COR-L47 (cell line): ENCODE measurements around the gene CCDC40.
A peak's percentile ranks its signal among the peaks of the same experiment; 100 is the strongest.
"Not testable (repeated sequence)": the region's sequence is repeated elsewhere in the genome, so short reads cannot be mapped to it uniquely, and the experiment has no call there.

Experiments used
- DNase-seq: peaks from one replicate; lab custom pipeline; 2025; lab: John Stamatoyannopoulos, UW

CCDC40 gene

DNA sequence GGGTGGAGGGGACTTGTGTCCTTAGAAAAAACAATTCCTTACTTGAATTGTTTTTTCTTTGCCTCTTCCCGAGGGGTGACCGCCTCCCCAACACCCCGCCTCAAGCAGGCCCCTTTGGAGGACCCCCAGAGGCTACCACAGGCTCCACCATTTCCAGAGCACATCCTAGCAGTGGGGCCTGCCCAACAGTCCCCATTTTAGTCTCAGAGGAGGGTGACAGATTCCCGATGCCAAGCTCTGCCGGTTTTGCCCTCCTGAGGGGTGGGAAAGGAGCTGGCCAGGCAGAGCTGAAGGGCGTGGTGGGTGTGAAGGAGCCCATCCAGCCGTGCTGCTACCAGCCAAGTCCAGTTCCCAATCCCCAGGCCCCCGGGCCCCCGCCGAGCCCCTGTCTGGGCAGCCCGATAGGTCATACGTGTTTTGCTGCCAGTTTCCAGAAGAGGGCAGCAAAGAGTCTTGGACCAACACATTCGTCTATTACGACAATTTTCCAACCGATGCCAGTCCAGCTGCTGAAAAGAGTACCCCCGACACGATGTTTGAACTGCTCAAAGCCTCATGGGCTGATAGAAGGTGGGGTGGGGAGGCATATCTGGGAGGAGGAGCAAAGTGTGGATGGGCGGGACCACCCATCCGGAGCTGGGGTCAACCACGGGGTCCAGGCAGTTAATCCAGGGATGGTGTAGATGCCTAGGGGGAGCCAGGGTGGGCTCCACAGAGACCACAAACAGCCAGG is 46.1 kb downstream of the CCDC40 start:
- peak; percentile 83 for DNase-seq

GRCh38 chr17:80083136-80083661 is 46.8 kb downstream of the CCDC40 start:
- DNase-seq = no peak

DNA sequence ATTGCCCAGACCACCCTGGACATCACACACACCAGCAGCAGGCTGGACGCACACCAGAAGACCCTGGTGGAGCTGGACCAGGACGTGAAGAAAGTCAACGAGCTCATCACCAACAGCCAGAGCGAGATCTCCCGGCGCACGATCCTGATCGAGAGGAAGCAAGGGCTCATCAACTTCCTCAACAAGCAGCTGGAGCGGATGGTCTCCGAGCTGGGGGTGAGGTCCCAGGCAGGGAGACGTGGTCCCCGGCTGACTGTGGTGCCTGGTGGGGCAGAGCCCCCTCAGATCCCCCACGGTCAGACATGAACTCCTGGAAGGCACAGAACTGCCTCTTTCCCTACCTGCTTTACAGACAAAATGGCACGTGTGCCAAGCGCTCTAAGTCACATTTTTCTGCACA is 48.3 kb downstream of the CCDC40 start:
- no peak for DNase-seq

DNA sequence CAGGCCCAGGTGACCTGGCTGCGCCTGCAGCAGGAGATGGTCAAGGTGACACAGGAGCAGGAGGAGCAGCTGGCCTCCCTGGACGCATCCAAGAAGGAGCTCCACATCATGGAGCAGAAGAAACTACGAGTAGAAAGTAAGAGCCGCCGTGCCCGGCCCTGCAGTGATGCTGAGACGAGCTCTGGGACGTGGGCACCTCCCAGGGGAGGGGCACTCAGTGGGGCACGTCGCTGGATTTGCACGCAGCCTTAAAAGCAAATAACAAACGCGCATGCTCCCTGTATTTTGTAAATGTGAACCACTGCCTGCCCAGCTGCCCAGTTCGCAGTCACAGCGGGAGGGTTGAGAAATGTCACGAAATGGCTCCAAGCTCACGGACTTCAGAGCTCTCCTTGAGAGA is 49.6 kb downstream of the CCDC40 start:
- DNase-seq = no peak

DNA sequence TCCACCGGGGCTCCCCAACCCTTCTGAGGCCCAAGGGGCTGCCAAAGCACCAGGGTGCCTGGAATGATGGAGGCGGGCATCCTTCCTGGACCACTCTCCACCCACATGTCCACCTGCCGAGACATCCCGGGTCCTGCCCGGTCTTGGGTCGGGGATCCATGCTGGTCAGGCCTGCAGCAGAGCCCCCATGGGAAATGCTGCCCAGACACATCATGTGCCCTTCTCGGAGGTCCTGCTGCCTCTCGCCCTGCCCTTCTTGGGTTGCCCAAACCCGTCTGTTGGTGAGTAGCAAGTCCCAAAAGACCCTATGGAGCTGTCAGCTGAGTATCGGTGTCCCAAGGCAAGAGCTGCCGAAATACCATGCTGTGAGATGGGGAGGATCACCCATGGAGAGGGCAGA is 50.2 kb downstream of the CCDC40 start:
- no peak for DNase-seq

DNA sequence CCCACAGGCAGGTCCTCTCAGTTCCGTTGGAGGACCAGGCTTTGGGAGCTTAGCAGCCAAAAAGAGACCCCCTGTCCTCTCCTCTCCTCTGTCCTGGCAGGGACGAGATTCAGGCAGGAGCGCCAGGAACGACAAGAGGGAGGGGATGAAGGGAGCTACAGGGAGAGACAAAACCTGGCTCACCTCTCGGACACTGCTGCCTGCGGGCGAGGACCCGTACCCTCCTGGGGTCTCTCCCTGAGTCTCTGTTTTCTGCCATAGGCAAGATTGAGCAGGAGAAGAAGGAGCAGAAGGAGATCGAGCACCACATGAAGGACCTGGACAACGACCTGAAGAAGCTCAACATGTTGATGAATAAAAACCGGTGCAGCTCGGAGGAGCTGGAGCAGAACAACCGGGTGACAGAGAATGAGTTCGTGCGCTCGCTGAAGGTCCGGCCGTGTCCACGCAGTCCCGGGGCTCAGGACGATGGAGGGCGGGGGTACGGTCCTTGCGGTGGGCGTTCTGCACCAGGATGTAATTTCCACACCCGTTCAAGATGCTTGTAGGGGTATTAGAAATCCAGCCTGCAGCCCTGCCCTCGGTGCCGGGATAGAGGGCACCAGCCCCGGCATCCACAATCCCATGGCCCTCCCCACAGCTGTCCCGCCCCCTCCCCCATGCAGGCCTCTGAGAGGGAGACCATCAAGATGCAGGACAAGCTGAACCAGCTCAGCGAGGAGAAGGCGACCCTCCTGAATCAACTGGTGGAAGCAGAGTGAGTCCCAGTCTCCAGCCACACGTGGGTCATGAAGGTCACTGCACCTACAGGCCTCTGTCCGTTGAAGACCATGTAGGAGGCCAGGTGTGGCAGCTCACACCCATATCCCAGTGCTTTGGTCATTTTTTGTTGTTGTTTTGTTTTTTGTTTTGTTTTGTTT is 51.2 kb downstream of the CCDC40 start:
- no peak for DNase-seq

- DNase-seq = no peak
These were observed 53.3 kb downstream of the CCDC40 start for GRCh38 chr17:80089762-80090161.

DNA sequence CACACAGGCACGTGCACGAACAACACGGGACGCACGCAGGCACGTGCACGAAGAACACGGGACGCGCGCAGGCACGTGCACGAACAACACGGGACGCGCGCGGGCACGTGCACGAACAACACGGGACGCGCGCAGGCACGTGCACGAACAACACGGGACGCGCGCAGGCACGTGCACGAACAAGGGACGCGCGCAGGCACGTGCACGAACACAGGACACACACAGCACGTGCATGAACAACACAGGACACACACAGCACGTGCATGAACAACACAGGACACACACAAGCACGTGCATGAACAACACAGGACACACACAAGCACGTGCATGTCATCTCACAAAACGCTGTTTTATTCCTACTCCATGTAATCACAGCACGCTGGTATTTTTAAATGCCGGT is 53.7 kb downstream of the CCDC40 start:
- DNase-seq = not testable (repeated sequence)

- no peak for DNase-seq
These were observed 54.9 kb downstream of the CCDC40 start for GRCh38 chr17:80091376-80091775.

DNA sequence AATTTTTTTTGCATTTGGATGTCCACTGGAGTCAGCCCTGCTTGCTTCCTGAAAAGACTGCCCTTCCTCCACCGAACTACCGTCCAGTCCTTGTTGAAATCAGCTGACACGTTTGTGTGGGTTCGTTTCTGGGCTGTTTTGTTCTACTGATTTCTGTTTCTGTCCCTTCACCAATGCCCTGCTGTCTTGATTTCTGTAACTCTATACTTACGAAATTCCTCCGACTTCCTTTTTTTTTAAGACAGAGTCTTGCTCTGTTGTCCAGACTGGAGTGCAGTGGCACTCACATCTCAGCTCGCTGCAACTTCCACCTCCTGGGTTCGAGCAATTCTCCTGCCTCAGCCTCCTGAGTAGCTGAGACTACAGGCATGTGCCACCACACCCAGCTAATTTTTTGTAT is 56.5 kb downstream of the CCDC40 start:
- DNase-seq = no peak

GRCh38 chr17:80095038-80095843 is 58.8 kb downstream of the CCDC40 start:
- no peak for DNase-seq

DNA sequence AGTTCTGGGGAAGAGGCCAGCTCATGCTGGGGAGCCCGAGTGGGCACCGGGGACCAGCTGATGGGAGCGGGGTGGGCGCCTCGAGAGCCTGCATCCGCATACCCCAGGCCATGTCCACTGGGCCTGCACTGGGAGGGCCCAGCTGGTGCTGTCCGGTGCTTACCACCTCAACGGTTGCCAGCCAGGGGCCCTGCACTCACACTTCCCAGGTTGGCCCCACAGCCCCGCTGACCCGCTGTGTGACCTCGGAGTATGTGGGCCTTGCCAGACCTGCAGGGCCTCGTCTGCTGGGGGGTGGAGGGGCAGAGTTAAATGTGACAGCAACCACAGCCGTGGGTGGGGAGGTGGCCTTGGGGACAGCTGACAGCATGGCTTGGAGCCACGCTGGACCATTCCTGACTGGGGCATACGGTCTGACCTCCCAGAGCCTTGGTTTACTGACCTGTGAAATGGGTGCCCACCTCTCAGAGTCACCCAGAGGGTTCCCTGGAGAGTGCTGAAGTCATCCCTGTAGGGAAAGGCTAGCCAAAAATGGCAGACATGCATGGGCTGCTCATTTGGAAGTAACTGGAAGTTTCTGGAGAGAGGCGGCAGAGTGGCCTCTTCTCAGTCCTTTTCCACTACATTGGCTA is 59.5 kb downstream of the CCDC40 start:
- no peak for DNase-seq

GRCh38 chr17:80096561-80097021 is 60.1 kb downstream of the CCDC40 start:
- DNase-seq = no peak

- DNase-seq = no peak
These were observed 60.7 kb downstream of the CCDC40 start for GRCh38 chr17:80097127-80097621.

DNA sequence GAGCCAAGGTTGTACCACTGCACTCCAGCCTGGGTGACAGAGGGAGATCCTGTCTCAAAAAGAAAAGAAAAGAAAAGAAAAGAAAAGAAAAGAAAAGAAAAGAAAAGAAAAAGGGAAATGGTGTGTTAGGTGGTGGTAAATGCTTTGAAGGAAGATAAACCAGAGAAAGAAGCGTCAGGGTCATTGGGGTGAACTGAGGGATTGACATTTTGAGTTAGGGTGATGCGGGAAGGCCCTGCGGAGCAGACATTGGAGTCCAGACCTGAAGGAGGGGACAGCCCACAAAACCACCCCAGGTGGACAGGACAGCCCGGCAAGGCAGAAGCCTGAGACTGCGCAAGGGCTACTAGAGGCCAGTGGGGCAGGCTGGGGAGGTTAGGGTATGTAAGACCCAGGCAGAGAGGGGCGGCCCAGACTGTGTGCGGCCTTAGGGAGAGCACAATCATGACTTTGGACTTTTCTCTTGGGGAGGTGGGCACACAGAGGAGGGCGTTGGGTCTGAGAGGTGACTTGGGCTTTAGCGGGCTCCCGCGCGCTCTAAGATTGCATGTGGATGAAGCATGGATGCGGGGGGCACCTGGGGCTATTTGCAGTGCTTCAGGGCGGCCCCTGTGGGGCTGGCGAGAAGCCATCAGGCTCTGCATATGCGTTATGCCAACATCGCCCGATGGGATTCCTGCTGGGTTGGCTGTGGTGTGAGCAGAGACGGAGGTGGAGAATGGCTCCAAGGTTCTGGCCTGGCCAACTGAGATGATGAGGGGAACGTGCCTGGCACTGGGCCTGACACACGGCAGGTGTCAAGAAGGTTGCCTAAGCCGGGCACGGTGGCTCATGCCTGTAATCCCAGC is 61.6 kb downstream of the CCDC40 start:
- DNase-seq = no peak

DNA sequence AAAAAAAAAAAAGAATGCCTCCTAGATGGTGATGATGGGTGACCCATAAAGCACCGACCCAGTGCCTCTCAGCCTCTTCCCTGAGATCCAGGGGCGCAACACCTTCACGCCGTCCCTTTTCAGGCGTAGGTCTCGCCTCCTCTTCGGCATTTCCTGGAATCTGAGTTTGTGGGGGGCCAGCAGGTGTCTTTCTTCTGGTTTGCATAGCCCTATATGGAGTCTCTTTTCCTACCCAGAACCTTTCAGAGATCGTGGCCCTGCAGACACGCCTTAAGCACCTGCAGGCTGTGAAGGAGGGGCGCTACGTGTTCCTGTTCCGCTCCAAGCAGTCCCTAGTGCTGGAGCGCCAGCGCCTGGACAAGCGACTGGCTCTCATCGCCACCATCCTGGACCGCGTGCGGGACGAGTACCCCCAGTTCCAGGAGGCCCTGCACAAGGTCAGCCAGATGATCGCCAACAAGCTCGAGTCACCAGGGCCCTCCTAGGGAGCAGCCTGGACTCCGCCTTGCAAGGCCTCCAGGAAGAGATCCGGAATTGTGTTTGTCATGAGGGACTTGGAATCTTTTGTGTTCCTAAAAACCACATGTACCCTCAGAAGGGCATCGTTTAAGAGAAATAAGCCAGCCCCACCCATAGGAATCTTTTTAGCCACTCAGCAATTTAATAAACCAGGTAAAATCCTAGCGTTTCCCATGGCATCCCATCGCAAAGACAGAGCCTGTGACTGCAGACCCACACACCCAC is 63.0 kb downstream of the CCDC40 start:
- DNase-seq = no peak

DNA sequence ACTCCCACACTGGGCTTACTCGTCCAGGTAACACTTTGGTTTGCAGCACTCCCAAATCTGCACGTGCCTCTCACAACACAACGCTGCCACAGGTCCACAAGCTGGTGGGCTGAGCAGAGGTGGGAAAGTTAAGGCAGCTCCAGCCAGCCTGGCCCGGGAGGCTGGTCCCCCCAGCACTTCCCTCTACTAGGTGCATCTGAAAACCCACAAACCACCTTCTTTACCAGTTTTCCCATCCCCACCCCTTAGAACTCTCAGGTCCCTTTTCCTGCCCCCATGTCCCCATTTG is 63.5 kb downstream of the CCDC40 start:
- no peak for DNase-seq

DNA sequence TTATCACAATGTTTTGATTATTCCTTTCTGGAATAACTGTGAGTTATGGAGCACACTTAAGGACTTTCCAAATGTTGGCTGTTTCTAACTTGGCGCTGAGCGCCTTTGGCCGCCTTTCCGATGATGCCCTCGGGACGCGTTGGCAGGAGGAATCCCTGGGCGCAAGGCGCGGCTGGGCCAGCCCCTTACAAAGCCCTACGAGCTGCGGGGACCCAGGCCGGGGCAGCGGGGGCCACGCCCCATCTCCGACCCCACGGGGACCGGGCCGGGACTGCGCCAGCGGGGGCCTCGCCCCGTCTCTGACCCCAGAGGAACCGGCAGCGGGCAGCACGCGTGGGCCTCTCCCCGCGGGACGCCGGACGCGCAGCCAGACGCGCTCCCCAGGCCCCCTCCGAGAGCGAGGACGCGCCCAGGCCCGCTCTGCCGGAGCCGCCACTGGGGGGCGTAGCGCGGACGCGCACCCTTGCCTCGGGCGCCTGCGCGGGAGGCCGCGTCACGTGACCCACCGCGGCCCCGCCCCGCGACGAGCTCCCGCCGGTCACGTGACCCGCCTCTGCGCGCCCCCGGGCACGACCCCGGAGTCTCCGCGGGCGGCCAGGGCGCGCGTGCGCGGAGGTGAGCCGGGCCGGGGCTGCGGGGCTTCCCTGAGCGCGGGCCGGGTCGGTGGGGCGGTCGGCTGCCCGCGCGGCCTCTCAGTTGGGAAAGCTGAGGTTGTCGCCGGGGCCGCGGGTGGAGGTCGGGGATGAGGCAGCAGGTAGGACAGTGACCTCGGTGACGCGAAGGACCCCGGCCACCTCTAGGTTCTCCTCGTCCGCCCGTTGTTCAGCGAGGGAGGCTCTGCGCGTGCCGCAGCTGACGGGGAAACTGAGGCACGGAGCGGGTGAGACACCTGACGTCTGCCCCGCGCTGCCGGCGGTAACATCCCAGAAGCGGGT is 64.8 kb downstream of the CCDC40 start, which contains the start of gene GAA:
Gene GAA (plus strand): TSS at position 571 of the 935 bp plus-strand sequence. CDS start 3,006 bp downstream, outside the sequence.
- DNase-seq = peak; percentile 74
